NCI-H1417 treated with DMSO at 0.1 percent for 48 hours (cell line): ENCODE results near the gene PTPRT.

Experiments used
- DNase-seq: peaks from one replicate; lab custom pipeline; 2025; lab: John Stamatoyannopoulos, UW

Gene PTPRT

DNA sequence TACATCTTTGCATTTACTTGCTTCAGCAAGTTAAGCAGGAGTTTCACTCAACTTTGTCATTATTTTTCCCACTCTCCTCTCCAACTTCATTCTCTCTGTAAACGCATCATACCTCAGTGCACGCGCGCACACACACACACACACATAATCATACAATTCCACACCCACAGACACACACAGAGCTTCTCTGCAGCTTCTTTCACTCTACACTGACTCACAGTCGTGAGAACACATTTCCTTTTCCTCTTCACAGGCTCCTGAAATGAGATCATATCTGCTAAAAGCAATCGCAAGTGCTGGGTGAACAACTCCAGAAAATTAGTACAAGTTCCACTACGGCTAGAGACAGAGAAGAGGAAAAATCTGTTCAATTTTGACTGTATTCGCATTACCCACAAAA lies 215.4 kb downstream of the PTPRT start:
- DNase-seq = no peak

- no peak for DNase-seq
These were observed 217.1 kb downstream of the PTPRT start for GRCh38 chr20:42972591-42972990.

GRCh38 chr20:42968746-42969145 lies 221.0 kb downstream of the PTPRT start:
- DNase-seq = no peak

- DNase-seq = no peak
These were observed 225.9 kb downstream of the PTPRT start for GRCh38 chr20:42963796-42964195.

DNA sequence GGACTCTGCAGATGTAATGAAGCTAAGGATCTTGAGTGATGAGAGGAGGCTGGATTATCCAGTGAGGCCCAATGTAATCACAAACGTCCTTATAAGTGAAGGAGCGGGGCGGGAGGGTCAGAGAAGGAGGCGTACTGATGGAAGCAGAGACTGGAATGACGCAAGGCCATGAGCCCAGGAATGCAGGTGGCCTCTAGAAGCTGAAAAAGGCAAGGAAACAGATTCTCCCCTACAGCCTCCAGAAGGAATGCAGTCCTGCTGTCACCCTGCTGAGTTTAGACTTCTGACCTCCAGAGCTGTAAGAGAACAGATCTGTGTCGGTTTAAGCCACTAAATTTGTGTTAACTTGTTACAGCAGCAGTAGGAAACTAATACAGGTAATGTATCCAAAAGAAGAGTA lies 227.9 kb downstream of the PTPRT start:
- DNase-seq = no peak

- no peak for DNase-seq
These were observed 229.7 kb downstream of the PTPRT start for GRCh38 chr20:42959996-42960395.

GRCh38 chr20:42958367-42959069 lies 231.2 kb downstream of the PTPRT start:
- DNase-seq = no peak

- DNase-seq = no peak
These were observed 232.0 kb downstream of the PTPRT start for GRCh38 chr20:42957704-42958095.

DNA sequence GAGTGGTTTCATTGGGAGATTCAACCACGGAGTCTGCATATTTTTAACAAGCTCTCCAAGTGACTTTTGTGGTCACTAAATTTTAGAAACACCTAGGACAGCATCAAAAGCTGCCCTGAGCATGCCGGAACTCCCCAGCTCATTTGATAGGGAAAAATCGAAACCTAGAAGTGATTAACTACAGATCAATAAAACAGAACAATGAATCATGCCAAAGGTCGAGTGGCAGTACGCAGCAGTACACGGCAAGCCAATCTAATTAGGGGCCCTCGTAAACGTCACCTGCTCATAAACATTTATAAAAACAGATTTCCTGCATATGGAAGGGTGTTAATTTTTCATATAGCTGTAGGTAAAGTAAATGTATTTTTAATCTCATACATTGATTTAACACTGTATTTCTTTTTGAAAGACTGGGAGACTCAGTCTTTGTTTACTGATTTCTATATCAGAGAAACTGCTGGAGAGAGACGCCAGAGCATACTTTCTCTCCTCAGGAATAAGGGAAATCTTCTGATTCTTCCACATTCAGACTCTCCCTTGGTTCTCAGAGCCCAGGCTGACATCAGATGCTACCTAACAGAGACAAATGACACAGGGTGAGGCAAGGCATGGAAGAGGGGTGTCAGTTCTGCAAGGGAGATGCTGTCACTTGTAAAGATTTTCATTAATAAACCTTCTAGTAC lies 232.5 kb downstream of the PTPRT start:
- DNase-seq = no peak

GRCh38 chr20:42955713-42956112 lies 234.0 kb downstream of the PTPRT start:
- DNase-seq = no peak

GRCh38 chr20:42954951-42955350 lies 234.8 kb downstream of the PTPRT start:
- DNase-seq = no peak

- no peak for DNase-seq
These were observed 239.8 kb downstream of the PTPRT start for GRCh38 chr20:42949950-42950349.

DNA sequence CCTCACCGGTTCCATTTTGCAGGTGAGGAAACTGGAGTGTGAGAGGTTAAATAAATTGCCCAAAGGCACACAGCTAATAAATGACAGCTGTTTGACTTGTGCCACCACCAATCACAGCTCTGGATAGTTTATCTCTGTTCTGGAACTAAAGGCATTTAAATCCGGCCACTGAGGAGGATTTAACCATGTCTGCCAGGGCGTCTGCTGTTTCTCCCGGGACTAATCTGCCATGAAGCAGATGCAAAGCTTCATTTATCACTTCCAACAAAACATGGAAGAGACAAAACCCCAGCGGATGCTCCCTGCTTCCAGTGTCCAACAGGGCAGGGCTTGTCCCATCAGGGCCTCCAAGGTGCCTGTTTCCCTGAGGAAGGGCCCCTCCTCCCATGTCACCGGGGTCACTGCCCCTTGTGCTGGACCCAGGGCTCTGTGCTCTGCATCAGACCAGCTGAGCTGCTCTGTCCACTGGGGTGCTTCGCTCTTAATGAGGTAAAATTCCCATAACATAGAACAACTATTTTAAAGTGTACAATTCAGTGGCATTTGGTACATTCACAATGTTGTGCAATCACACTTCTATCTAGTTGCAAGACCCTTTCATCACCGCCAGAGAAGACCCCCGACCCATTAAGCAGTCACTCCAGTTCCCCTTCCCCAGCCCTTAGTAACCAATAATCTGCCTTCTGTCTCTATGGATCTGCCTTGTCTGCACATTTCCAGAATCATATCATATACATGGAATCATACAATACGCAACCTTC lies 244.3 kb downstream of the PTPRT start:
- no peak for DNase-seq

GRCh38 chr20:42941629-42942028 lies 248.1 kb downstream of the PTPRT start:
- no peak for DNase-seq

DNA sequence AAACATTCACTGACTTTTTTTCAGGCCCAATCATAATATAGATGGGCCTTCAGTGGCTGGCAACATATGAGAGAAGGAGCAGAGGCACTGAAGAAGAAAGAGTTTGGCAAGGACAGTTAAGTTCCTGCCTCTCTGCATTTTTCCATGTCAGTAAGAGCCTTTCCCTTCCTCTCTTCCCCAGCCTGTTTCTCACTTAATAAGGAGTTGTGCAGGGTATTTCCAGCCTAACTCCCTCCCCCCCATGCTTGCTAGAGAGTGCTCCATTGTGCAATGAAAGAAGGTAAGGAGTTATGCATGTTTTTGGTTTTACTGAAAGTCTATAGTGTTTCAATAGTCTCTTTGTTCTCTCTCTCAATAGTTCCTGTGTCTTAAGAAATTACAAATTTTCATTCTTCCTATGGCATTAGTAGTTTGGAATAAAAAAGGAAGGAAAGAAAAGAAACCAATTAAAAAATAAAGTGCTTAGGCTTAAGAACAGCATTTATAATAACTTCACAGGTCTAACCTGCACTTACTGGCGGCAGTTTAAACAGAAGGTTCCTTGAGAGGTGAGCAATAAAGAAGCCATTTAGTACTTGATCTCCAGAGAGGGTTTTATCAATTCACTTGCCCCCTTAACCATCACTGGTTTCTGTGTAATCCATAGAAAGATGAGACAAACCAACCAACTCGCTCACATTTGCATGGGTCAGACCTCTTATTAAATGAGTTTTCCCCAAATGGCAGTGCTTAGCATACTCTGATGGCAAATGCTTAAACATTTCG lies 251.1 kb downstream of the PTPRT start:
- DNase-seq = no peak

DNA sequence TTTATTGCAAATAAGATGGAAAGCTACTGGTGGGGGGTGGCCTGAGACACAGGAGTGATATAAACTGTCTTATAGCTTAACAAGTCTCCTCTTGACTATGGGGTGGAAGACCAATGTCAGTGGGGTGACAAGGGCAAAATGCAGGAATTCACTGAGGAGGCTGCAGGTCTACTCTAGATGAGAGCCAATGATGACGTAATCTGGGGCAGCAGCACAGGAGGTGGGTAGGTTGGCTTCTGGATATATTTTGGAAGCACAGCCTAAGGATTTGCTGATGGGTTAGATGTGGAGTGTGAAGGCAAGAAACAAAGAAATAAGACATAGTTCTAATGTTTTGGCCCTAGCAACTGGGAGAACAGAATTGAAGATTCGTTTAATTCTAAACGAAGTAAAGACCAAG lies 253.2 kb downstream of the PTPRT start:
- DNase-seq = no peak

DNA sequence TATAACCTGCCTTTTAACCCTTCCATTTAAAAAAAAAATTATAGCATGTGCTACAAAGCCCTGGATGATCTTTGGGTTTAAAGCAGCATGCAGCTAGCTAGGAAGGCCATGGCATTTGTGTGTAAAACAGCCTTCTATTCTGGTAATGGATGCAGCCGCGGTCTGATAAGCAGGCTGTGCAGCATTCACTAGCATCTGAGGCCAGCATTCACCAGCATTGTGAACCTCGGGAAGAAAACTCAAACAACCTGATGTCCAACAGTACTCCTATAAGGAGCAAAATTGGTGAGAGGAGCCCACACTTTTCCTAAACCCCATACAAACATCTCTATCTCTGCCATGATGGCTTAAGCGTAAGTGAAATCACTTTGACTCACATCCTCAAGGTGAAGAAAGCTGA lies 265.5 kb downstream of the PTPRT start:
- no peak for DNase-seq

- DNase-seq = no peak
These were observed 266.3 kb downstream of the PTPRT start for GRCh38 chr20:42923348-42923918.

DNA sequence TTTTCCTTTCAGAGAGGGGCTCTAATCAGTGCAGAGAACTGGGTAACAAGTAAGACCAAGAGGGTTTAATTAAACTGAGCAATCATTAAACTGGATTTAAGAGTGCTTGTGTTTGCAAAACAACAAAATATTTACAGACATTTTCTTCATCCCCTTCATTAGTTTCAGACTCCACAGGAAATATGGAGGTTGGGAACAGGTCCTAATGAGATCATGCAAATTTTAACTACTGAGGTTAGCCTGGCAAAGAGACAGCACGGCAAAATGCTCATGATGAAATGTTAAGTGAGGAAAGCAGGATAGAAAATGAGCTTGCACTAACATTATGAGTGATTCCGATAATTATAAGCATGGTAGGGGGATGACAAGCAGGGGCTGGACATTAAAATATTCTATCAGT lies 268.9 kb downstream of the PTPRT start:
- no peak for DNase-seq

GRCh38 chr20:42919316-42919715 lies 270.4 kb downstream of the PTPRT start:
- no peak for DNase-seq

- no peak for DNase-seq
These were observed 274.6 kb downstream of the PTPRT start for GRCh38 chr20:42915081-42915480.

- DNase-seq = no peak
These were observed 275.4 kb downstream of the PTPRT start for GRCh38 chr20:42914302-42914701.
